NCI-H1105 (cell line): ENCODE results near the gene FADS2.
A peak's percentile ranks its signal among the peaks of the same experiment; 100 is the strongest.

Experiments
- DNase-seq: peaks from one replicate; lab custom pipeline; 2025; lab: John Stamatoyannopoulos, UW

The FADS2 gene

GRCh38 chr11:61887839-61888494 is 59.9 kb downstream of the FADS2 start:
- no peak for DNase-seq

- DNase-seq: no peak
Observed at GRCh38 chr11:61888590-61888989, 60.5 kb downstream of the FADS2 start.

GRCh38 chr11:61889831-61890230 is 61.7 kb downstream of the FADS2 start:
- DNase-seq: no peak

- DNase-seq: no peak
Observed at GRCh38 chr11:61890529-61891330, 62.6 kb downstream of the FADS2 start.

GRCh38 chr11:61891331-61892084 is 63.4 kb downstream of the FADS2 start, which contains the start of gene FADS3:
TSS of gene FADS3 (minus strand) at chr11:61891545. CDS start at chr11:61891381, 164 bp downstream.
- peak; percentile 71 for DNase-seq

- no peak for DNase-seq
Observed at GRCh38 chr11:61892085-61892370, 63.9 kb downstream of the FADS2 start.

- no peak for DNase-seq
Observed at GRCh38 chr11:61893981-61894380, 65.9 kb downstream of the FADS2 start.

GRCh38 chr11:61895046-61895717 is 67.1 kb downstream of the FADS2 start:
- no peak for DNase-seq

- no peak for DNase-seq
Observed at GRCh38 chr11:61895718-61896059, 67.6 kb downstream of the FADS2 start.

- DNase-seq: no peak
Observed at GRCh38 chr11:61896665-61897386, 68.7 kb downstream of the FADS2 start.

GRCh38 chr11:61897387-61898246 is 69.5 kb downstream of the FADS2 start:
- DNase-seq: peak; percentile 53

- DNase-seq: no peak
Observed at GRCh38 chr11:61898247-61898582, 70.1 kb downstream of the FADS2 start.

- DNase-seq: peak; percentile 68
Observed at GRCh38 chr11:61899146-61899841, 71.2 kb downstream of the FADS2 start.

- no peak for DNase-seq
Observed at GRCh38 chr11:61900251-61900650, 72.2 kb downstream of the FADS2 start.

- DNase-seq: no peak
Observed at GRCh38 chr11:61901397-61901796, 73.3 kb downstream of the FADS2 start.

- no peak for DNase-seq
Observed at GRCh38 chr11:61902313-61902712, 74.2 kb downstream of the FADS2 start.

- no peak for DNase-seq
Observed at GRCh38 chr11:61903845-61904244, 75.7 kb downstream of the FADS2 start.

GRCh38 chr11:61904539-61905048 is 76.5 kb downstream of the FADS2 start:
- no peak for DNase-seq

GRCh38 chr11:61905067-61905696 is 77.1 kb downstream of the FADS2 start:
- DNase-seq: no peak
